ENCODE measurements around the gene WBP1L.
"Not testable (repeated sequence)": the region's sequence is repeated elsewhere in the genome, so short reads cannot be mapped to it uniquely, and the experiment has no call there.

The WBP1L gene

GRCh38 chr10:102743588-102744373 lies at the start of gene WBP1L:
Gene WBP1L, plus strand, starts transcription at chr10:102743948. Its CDS starts 106 bp downstream, at chr10:102744054.
- peak; percentile 99 for FAIRE-seq

GRCh38 chr10:102695401-102695800 lies 48.3 kb upstream of the WBP1L start:
- not testable (repeated sequence) for FAIRE-seq

- no peak for FAIRE-seq
These were observed 47.0 kb upstream of the WBP1L start for GRCh38 chr10:102696736-102697135.

GRCh38 chr10:102698894-102699293 lies 44.9 kb upstream of the WBP1L start:
- FAIRE-seq, result no peak

GRCh38 chr10:102701272-102701671 lies 42.5 kb upstream of the WBP1L start:
- FAIRE-seq, result no peak

- FAIRE-seq, result no peak
These were observed 42.0 kb upstream of the WBP1L start for GRCh38 chr10:102701796-102702195.

- no peak for FAIRE-seq
These were observed 41.0 kb upstream of the WBP1L start for GRCh38 chr10:102702742-102703141.

GRCh38 chr10:102704915-102705314 lies 38.8 kb upstream of the WBP1L start:
- no peak for FAIRE-seq

- FAIRE-seq, result no peak
These were observed 38.2 kb upstream of the WBP1L start for GRCh38 chr10:102705531-102705930.

- no peak for FAIRE-seq
These were observed 33.1 kb upstream of the WBP1L start for GRCh38 chr10:102710609-102711008.

GRCh38 chr10:102712089-102712488 lies 31.7 kb upstream of the WBP1L start:
- no peak for FAIRE-seq

- no peak for FAIRE-seq
These were observed 30.8 kb upstream of the WBP1L start for GRCh38 chr10:102712843-102713538.

GRCh38 chr10:102713539-102713813 lies 30.3 kb upstream of the WBP1L start:
- no peak for FAIRE-seq

- FAIRE-seq, result peak; percentile 97
These were observed 29.7 kb upstream of the WBP1L start, which contains the start of gene ARL3 for GRCh38 chr10:102713814-102714620. Gene ARL3, minus strand, starts transcription at chr10:102714397. Its CDS starts 122 bp downstream, at chr10:102714275.

GRCh38 chr10:102714621-102715455 lies 28.9 kb upstream of the WBP1L start, which contains the start of gene SFXN2:
Gene SFXN2, plus strand, starts transcription at chr10:102714636. Its CDS starts 12,001 bp downstream, at chr10:102726637.
- FAIRE-seq, result no peak

GRCh38 chr10:102715880-102716279 lies 27.9 kb upstream of the WBP1L start:
- no peak for FAIRE-seq

GRCh38 chr10:102716900-102717565 lies 26.7 kb upstream of the WBP1L start:
- not testable (repeated sequence) for FAIRE-seq

GRCh38 chr10:102718220-102718619 lies 25.5 kb upstream of the WBP1L start:
- no peak for FAIRE-seq

GRCh38 chr10:102720337-102720736 lies 23.4 kb upstream of the WBP1L start:
- FAIRE-seq, result no peak

- no peak for FAIRE-seq
These were observed 22.9 kb upstream of the WBP1L start for GRCh38 chr10:102720775-102721301.

GRCh38 chr10:102721954-102722353 lies 21.8 kb upstream of the WBP1L start:
- no peak for FAIRE-seq

GRCh38 chr10:102723989-102724388 lies 19.8 kb upstream of the WBP1L start:
- FAIRE-seq, result no peak
